Rectal smooth muscle tissue (tissue), 1 donor: ENCODE measurements around the gene EMILIN3.

ENCODE experiments used
- H3K27ac ChIP-seq: one replicate; pipeline ENCODE4 v1.7.0; 2013; ENCODE audit warnings: low read depth, low read length, inconsistent platforms
- H3K27me3 ChIP-seq: one replicate; pipeline ENCODE4 v1.7.0; 2013; ENCODE audit warnings: low read length; ENCODE audit not compliant: control insufficient read depth, insufficient read depth
- H3K36me3 ChIP-seq: one replicate; pipeline ENCODE4 v1.7.0; 2013; ENCODE audit warnings: low read length; ENCODE audit not compliant: control insufficient read depth, insufficient read depth
- H3K4me1 ChIP-seq: one replicate; pipeline ENCODE4 v1.7.0; 2013; ENCODE audit warnings: low read length; ENCODE audit not compliant: control insufficient read depth, insufficient read depth
- H3K4me3 ChIP-seq: one replicate; pipeline ENCODE4 v1.7.0; 2013; ENCODE audit warnings: low read length
- H3K9ac ChIP-seq: one replicate; pipeline ENCODE4 v1.7.0; 2013; ENCODE audit warnings: low read length

Gene EMILIN3

DNA sequence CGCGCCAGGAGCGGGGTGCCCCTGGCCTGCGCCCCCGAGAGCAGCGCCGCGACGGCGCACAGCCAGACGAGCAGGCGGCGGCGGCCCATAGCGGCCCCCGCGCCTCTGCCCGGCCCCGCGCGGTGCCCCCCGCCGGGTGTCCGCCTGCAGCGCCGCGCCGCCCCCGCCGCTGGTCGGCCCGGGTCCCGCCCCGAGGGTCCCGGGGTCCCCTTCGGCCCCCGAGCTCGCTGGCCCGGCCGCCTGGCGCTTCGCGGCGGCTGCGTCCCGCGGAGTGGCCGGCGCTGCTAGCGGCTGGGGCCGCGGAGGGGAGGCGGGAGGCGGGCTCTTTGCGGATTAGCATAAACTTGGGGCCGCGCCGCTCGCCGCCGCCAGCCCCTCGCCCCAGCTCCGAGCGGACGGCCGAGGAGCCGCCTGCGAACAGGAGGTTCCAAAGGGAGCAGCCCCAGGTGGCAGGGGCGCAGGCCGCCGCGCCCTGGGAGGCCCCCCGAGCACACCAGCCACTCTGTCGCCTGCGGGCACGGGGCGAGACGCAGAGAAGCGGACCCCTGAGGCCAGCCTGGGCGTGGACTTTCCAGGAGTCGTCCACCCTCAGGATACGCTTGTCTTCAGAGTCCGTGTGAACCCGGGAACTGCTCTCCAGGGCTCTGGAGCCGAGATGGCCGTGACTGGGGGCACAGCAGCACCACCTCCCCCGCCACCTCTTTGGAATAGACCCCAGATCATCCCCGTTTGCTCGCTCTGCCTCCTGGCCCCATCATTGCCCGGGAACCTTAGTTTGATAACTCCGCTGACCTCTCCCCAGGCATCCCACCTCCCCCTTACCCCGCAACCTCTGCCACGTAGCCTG is at the start of gene EMILIN3:
TSS of gene EMILIN3 (minus strand) at position 273 of the 847 bp plus-strand sequence. CDS start at position 89, 184 bp downstream.
- no peak within 1 kb of the TSS for H3K9ac ChIP-seq
- H3K4me1 ChIP-seq, result no peaks in the 10 kb centered on the region
- H3K27ac ChIP-seq, result no peak within 1 kb of the TSS
- peak within 1 kb of the TSS; percentile 19 for H3K4me3 ChIP-seq
- H3K27me3 ChIP-seq, result peaks cover 15% of the 10 kb centered on the region
- H3K36me3 ChIP-seq, result no peaks in the 10 kb centered on the region

DNA sequence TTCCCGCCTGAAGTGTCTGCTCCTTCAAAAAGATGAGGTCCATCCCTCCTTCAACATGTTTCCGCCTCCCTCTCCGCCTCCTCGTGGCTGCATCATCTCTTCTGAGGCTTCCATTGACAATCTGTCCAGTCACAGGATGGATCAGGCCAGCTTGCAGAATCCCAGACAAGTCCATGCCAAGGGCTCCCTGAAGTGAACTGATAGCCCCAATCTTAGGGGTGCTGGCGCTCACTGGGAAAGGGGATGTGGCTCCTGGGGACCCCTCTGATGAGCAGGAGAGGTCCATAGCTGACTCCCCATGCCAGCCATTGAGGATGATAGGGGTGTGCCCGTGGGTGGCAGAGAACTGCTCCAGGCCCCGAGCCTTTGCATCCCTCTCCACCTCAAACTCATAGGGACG is 48.6 kb upstream of the EMILIN3 start:
- Histone ChIP-seq H3K27me3 (no peaks in the 10 kb centered on the region), H3K4me1 (no peaks in the 10 kb centered on the region), H3K27ac (no peak overlapping the region), H3K9ac (no peak overlapping the region), H3K4me3 (no peak overlapping the region), H3K36me3 (peaks cover 47% of the 10 kb centered on the region)

- Histone ChIP-seq H3K4me3 (no peak overlapping the region), H3K36me3 (peaks cover 43% of the 10 kb centered on the region), H3K27ac (no peak overlapping the region), H3K9ac (no peak overlapping the region), H3K27me3 (no peaks in the 10 kb centered on the region), H3K4me1 (no peaks in the 10 kb centered on the region)
These were observed 46.6 kb upstream of the EMILIN3 start for GRCh38 chr20:41413169-41413568.

DNA sequence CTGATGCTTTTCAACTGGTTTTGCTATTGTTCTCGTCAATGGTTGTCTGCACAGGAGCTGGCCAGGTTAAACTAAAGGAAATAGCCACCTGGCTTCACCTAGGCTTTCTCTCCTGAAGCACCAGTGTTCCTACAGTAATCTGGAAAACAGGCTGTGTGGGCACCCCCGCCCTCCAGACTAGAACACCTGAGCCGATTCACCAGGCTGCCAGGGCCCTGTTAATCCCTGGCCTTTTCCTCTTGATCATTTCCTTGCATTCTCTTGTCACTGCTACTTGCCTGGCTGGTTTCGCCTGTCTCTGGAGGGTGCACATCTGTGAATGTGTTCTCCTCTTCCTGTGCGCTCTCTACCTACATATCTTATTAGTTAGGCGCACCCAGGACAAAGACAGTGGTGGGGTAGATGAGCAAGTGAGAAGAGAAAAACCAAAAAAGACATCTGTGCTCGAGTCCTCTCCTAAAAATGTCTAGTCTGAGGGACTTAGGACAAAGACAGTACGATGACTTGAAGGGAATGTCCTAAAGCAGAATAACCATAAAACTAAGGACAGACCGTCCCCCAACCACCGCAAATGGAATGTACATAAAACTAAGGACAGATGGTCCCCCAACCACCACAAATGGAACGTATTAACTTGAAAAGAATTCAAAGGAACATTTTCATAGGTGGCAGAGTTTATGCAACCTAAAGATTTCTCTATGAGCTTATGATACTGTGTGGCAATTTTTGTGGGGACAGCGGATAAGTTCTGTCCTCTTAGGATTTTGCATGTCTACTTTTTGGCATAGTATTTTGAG is 45.9 kb upstream of the EMILIN3 start:
- no peaks in the 10 kb centered on the region for H3K4me1 ChIP-seq
- no peak overlapping the region for H3K9ac ChIP-seq
- no peak overlapping the region for H3K27ac ChIP-seq
- H3K36me3 ChIP-seq, result peaks cover 39% of the 10 kb centered on the region
- no peak overlapping the region for H3K4me3 ChIP-seq
- no peaks in the 10 kb centered on the region for H3K27me3 ChIP-seq

GRCh38 chr20:41411391-41411847 is 44.8 kb upstream of the EMILIN3 start:
- no peaks in the 10 kb centered on the region for H3K4me1 ChIP-seq
- no peak overlapping the region for H3K9ac ChIP-seq
- no peaks in the 10 kb centered on the region for H3K27me3 ChIP-seq
- H3K36me3 ChIP-seq, result peaks cover 33% of the 10 kb centered on the region
- no peak overlapping the region for H3K27ac ChIP-seq
- H3K4me3 ChIP-seq, result no peak overlapping the region

DNA sequence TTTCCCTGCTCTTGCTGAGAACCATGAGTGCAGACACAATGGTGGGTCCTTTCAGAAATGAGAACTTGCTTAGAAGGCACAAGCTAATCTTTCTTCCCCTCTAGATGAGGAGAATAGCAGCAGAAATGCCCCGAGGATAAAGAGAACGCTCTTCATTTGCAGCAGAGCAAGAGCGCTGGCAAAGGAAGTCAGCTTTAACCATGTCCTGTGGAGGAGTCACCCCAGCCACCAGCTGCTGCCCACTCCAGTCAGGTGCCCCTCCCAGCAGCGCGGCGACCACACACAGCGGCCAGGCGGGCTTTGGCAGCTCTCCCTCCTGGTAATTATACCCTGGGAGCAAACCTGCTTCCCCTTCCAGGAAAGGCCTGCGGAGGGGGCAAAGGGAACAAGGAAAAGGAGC is 42.4 kb upstream of the EMILIN3 start:
- Histone ChIP-seq H3K9ac (no peak overlapping the region), H3K36me3 (peaks cover 26% of the 10 kb centered on the region), H3K27ac (no peak overlapping the region), H3K4me1 (no peaks in the 10 kb centered on the region), H3K4me3 (no peak overlapping the region), H3K27me3 (no peaks in the 10 kb centered on the region)

GRCh38 chr20:41408156-41408794 is 41.7 kb upstream of the EMILIN3 start:
- Histone ChIP-seq H3K9ac (no peak overlapping the region), H3K27ac (no peak overlapping the region), H3K27me3 (no peaks in the 10 kb centered on the region), H3K4me1 (no peaks in the 10 kb centered on the region), H3K4me3 (no peak overlapping the region), H3K36me3 (peaks cover 23% of the 10 kb centered on the region)

- H3K36me3 ChIP-seq, result peaks cover 21% of the 10 kb centered on the region
- H3K4me1 ChIP-seq, result no peaks in the 10 kb centered on the region
These were observed 41.0 kb upstream of the EMILIN3 start for GRCh38 chr20:41407607-41408006.

GRCh38 chr20:41406896-41407444 is 40.4 kb upstream of the EMILIN3 start:
- Histone ChIP-seq H3K4me3 (no peak overlapping the region), H3K4me1 (no peaks in the 10 kb centered on the region), H3K27me3 (no peaks in the 10 kb centered on the region), H3K36me3 (peaks cover 19% of the 10 kb centered on the region), H3K9ac (no peak overlapping the region), H3K27ac (no peak overlapping the region)

More at GRCh38 chr20:41407607-41408006, 41.0 kb upstream of the EMILIN3 start:
- Histone ChIP-seq H3K9ac (no peak overlapping the region), H3K4me3 (no peak overlapping the region), H3K27me3 (no peaks in the 10 kb centered on the region), H3K27ac (no peak overlapping the region)

GRCh38 chr20:41406353-41406752 is 39.7 kb upstream of the EMILIN3 start:
- no peaks in the 10 kb centered on the region for H3K4me1 ChIP-seq
- no peak overlapping the region for H3K9ac ChIP-seq
- no peak overlapping the region for H3K4me3 ChIP-seq
- no peaks in the 10 kb centered on the region for H3K27me3 ChIP-seq
- H3K27ac ChIP-seq, result no peak overlapping the region
- peaks cover 17% of the 10 kb centered on the region for H3K36me3 ChIP-seq

- Histone ChIP-seq H3K27me3 (no peaks in the 10 kb centered on the region), H3K36me3 (peaks cover 17% of the 10 kb centered on the region), H3K4me1 (no peaks in the 10 kb centered on the region), H3K27ac (no peak overlapping the region), H3K9ac (no peak overlapping the region), H3K4me3 (no peak overlapping the region)
These were observed 38.8 kb upstream of the EMILIN3 start for GRCh38 chr20:41405436-41405835.

- H3K4me1 ChIP-seq, result no peaks in the 10 kb centered on the region
- H3K27me3 ChIP-seq, result no peaks in the 10 kb centered on the region
- H3K36me3 ChIP-seq, result peaks cover 13% of the 10 kb centered on the region
- H3K27ac ChIP-seq, result no peak overlapping the region
- no peak overlapping the region for H3K4me3 ChIP-seq
- H3K9ac ChIP-seq, result no peak overlapping the region
These were observed 37.0 kb upstream of the EMILIN3 start for GRCh38 chr20:41403604-41404003.
